ENCODE measurements around the gene BRAF. TPM values are rescaled to one million over a fixed set of nuclear protein-coding genes. Genes with fewer than 3 reads are reported as not detected.

The BRAF gene
- total RNA-seq, 1 donor from 2014 or later, result 19.8 TPM

GRCh38 chr7:140689199-140690152 lies 235.3 kb downstream of the BRAF start:
- Mint-ChIP-seq H3K27me3 (ENCODE audit: low read depth) (no peaks in the 10 kb centered on the region), H3K27ac (ENCODE audit: unreplicated experiment) (no peak overlapping the region), H3K4me1 (ENCODE audit: low read depth) (no peaks in the 10 kb centered on the region), H3K9me3 (ENCODE audit: low read depth) (no peaks in the 10 kb centered on the region), H3K36me3 (ENCODE audit: low read depth) (peaks cover 16% of the 10 kb centered on the region), H3K4me3 (ENCODE audit: unreplicated experiment) (no peak overlapping the region)
- DNase-seq (ENCODE audit: low spot score), result no peak
- TF ChIP-seq CTCF (IDR thresholded peaks at IDR 0.05), result no peak

DNA sequence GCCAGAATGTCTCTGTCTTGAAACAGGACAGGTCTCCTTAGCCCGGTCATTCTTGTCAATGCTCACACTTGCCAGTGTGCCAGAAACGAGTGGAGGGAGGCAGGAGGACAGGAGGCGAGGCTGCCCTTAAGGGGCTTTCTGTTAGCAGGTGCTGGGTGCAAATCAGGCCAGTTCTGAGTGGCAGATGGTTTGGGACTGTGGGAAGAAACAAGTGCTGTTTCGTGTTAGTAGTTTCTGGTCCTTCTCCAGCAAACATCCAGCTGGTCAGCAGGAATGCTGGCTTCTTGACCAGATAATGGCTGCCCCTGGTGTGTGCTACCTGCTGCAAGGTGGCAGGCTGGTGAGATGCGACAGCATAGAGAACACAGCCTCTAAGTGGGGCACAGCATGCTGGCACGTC lies 236.4 kb downstream of the BRAF start:
- Mint-ChIP-seq H3K9me3 (ENCODE audit: low read depth) (no peaks in the 10 kb centered on the region), H3K4me1 (ENCODE audit: low read depth) (no peaks in the 10 kb centered on the region), H3K36me3 (ENCODE audit: low read depth) (peaks cover 22% of the 10 kb centered on the region), H3K27ac (ENCODE audit: unreplicated experiment) (no peak overlapping the region), H3K27me3 (ENCODE audit: low read depth) (no peaks in the 10 kb centered on the region), H3K4me3 (ENCODE audit: unreplicated experiment) (no peak overlapping the region)
- no peak for TF ChIP-seq CTCF (IDR thresholded peaks at IDR 0.05)
- no peak for DNase-seq (ENCODE audit: low spot score)

GRCh38 chr7:140686921-140687320 lies 237.8 kb downstream of the BRAF start:
- H3K36me3 Mint-ChIP-seq (ENCODE audit: low read depth), result peaks cover 18% of the 10 kb centered on the region
- H3K9me3 Mint-ChIP-seq (ENCODE audit: low read depth), result no peaks in the 10 kb centered on the region
- no peaks in the 10 kb centered on the region for H3K4me1 Mint-ChIP-seq (ENCODE audit: low read depth)
- no peak overlapping the region for H3K4me3 Mint-ChIP-seq (ENCODE audit: unreplicated experiment)
- H3K27ac Mint-ChIP-seq (ENCODE audit: unreplicated experiment), result no peak overlapping the region
- TF ChIP-seq CTCF (IDR thresholded peaks at IDR 0.05), result no peak
- no peaks in the 10 kb centered on the region for H3K27me3 Mint-ChIP-seq (ENCODE audit: low read depth)
- no peak for DNase-seq (ENCODE audit: low spot score)

GRCh38 chr7:140685407-140686087 lies 239.2 kb downstream of the BRAF start:
- no peak overlapping the region for H3K4me3 Mint-ChIP-seq (ENCODE audit: unreplicated experiment)
- TF ChIP-seq CTCF (IDR thresholded peaks at IDR 0.05), result no peak
- H3K27ac Mint-ChIP-seq (ENCODE audit: unreplicated experiment), result no peak overlapping the region
- peaks cover 18% of the 10 kb centered on the region for H3K36me3 Mint-ChIP-seq (ENCODE audit: low read depth)
- H3K27me3 Mint-ChIP-seq (ENCODE audit: low read depth), result no peaks in the 10 kb centered on the region
- no peaks in the 10 kb centered on the region for H3K4me1 Mint-ChIP-seq (ENCODE audit: low read depth)
- no peak for DNase-seq (ENCODE audit: low spot score)
- no peaks in the 10 kb centered on the region for H3K9me3 Mint-ChIP-seq (ENCODE audit: low read depth)
